Muscle of back (tissue), 13 donors: ENCODE data around the gene TET3. TPM values are rescaled to one million over a fixed set of nuclear protein-coding genes. Genes with fewer than 3 reads are reported as not detected.
"Not testable (repeated sequence)": the region's sequence is repeated elsewhere in the genome, so short reads cannot be mapped to it uniquely, and the experiment has no call there.

Experiments used
- DNase-seq, 3 donors: peaks; one replicate each; pipeline versions ENCODE4 v3.0.0 to v3.0.0-alpha.2; 2013
- long read RNA-seq, 9 donors: transcript quantifications; one replicate each; lab custom pipeline, GENCODE V29; 2026
- polyA plus RNA-seq, 10 donors: library from polyadenylated mRNA; unstranded; fragments of 120-200 nt; gene quantifications; one replicate each; pipeline ENCODE4 v1.2.1, GENCODE V29; 2013; ENCODE audit not compliant: insufficient read length in 10 of 10

Gene TET3
- 10 to 100 TPM in 2 of 10 donors, 1 to 10 TPM in 8; 6.6 to 12.9 (median 8.7) TPM for polyA plus RNA-seq
- long read RNA-seq, donor 1: 0 reads
- long read RNA-seq, donor 2: 0 reads
- long read RNA-seq, donor 3: 0 reads
- long read RNA-seq, donor 4: 0 reads
- long read RNA-seq, donor 5: 0 reads
- long read RNA-seq, donor 6: 0 reads
- long read RNA-seq, donor 7: 0 reads
- long read RNA-seq, donor 8: 0 reads
- long read RNA-seq, donor 9: 0 reads

DNA sequence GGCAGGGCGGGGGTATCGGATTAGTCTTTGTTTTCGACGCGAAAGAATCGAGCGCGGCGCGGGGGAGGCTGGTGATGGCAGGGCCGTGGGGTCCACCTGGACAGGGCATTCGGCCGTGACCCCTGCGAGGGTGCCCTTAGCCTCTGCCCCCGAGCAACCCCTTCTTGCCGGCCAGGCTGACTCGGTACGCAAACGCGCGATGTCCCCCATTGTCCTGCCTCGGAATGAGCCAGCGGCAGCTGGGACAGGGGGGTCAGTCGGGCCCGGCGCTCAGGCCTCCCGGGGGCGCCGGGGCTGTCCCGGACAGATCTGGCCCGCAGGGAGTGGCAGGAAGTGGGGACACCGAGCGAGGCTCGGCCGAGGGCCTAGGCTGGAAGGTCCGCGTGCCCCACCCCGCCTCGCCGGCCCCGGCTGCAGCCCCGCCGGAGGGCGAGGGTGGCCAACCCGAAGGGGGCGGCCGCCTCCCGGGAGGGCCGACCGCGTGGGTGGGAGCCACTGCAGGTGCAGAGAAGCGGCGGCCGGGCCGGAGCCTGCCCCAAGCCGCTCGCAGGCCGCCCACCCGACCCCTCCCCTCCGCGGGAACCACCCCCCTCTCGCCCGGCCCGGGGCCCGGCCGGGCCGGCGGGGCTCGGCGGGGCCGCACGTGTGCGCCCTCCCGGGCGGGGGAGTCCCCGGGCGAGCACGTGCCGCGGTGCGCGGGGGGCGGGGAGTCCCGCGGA lies at the start of gene TET3:
TSS of gene TET3 (plus strand) at position 708 of the 719 bp plus-strand sequence. CDS start 1,494 bp downstream, outside the sequence.
- DNase-seq: peak in 1 of 3 donors; percentile 60

DNA sequence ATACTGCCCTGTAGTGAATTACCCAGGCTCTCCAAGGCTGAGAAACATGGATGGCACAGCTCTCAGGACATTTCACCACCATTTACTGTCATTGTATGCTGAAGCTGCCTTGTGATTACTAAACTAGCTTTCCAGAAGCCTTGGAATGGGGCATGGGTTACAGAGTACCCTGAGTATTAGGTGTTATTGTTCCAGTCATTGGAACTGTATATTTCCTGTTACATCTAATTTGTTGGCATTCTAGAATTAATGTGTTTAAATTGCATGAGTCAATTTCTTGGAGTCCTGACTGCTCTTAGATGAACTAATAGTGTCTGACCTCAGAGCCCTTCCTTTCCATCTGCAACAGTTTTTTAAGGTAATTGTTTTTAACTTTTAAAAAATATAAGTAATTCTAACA lies 49.1 kb upstream of the TET3 start:
- no peak for DNase-seq

DNA sequence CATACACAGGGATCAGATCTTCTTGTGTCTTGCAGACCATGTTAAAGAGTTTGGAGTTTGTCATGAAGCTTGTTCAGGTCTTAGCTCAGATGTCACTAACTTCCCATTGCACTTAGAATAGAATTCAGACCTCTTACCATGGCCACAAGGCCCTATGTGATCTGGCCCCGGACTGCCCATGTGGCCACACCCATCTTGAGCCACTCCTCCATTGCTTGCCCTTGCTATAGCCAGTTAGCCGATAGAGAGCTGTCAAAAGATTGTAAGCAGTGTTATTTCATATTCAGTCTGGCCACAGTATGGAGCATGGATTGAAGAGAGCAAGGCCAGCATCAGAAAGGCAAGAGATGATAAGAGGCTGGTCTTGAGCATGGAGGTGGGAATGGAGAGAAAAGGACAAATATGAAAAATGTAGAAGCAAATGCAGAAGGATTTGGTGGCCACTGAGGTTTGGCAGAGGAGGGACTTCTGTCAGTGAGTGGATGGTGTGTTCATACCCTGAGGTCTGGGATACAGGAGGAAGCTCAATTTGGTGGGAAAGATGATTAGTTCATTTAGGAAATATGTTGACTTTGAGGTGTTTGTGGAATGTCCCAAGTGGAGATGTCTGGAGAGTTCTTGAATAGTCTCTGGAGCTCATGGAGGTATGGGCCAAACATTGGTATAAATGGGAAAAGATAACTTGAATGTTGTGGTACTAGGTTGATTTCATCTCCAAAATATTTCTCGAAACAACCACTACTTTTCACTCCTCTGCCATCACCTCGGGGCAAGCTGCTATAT lies 47.4 kb upstream of the TET3 start:
- DNase-seq: no peak

GRCh38 chr2:73937899-73938298 lies 46.8 kb upstream of the TET3 start:
- no peak for DNase-seq

DNA sequence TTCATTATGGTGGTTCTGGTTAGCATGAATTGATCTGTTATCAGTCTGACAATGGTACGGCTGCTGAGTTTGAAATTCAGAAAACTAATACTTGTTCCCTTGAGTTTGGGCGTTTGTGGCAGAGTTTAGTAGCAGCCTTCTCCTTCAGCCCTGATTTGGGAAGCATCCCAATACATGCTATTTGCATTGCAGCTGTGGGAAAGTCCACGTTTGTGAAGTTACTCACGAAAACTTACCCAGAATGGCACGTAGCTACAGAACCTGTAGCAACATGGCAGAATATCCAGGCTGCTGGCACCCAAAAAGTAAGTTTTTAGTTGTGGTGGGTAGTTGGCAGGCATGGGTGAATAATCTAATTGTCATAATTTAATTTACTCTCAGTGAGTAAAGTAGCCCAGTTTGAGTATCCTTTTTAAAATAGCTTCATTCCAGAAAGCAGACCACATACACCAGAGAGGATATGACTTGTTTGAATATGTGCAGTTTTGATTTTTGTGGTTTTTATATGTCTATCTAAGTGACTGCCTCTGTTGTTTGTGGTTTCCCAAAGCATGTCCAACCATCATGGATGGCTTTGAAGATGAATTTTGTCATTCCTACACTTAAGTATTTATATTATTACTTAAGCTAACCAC lies 45.9 kb upstream of the TET3 start:
- DNase-seq: peak in 1 of 3 donors; percentile 51

- no peak for DNase-seq
Observed at GRCh38 chr2:73939419-73939818, 45.3 kb upstream of the TET3 start.

DNA sequence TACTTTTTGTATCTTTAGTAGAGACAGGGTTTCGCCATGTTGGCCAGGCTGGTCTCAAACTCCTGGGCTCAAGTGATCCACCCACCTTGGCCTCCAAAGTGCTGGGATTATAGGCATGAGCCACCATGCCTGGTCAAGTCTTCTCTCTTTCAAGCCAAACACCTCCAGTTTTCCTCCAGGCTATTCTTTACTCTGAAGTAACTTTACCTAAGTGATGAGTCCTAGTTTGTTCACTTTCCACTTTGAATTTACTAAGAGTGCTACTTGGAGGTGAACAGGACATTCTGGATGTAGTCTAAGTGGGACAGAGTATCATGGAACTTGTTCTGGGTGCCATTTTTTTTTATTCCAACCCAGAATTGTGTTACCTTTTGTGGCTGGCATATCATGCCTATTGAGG lies 44.6 kb upstream of the TET3 start:
- not testable (repeated sequence) for DNase-seq

DNA sequence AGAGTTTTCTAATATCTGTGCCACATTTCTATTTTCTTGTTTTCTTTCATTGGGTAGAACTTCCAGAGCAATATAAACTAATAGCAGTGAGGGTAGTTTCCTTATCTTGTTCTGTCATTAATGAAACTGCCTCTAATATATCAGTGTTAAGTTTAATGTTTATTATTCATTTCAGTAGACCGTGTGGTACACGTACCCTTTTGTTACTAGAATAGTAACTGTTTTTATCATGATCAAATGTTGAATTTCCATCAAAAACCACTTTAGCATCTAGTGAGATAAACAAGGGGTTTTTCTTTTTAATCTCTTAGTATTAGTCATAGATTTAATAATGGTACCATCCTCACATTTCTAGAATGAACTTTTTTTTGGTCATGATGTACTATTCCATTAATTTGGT lies 42.0 kb upstream of the TET3 start:
- no peak for DNase-seq

DNA sequence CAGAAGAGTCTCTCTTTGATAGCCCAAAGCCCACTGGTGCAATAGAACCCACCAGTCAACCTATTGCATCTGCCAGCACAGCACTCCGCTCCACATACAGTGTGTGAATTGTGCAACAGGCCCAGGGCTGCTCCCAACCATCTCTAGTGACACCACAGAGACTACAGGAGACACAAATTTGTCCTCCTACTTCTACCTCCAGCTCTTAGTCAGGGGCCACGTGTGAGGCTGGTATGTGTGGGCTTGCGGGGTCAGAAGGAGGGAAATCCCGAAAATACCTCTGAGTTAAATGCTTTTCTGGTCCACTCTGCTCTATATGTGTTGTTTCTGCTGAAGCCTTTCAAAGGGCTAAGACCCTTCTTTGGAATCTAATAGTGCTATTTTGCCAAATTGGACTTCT lies 40.0 kb upstream of the TET3 start:
- DNase-seq: no peak

GRCh38 chr2:73946215-73946614 lies 38.5 kb upstream of the TET3 start:
- no peak for DNase-seq

- DNase-seq: no peak
Observed at GRCh38 chr2:73946666-73947065, 38.0 kb upstream of the TET3 start.

GRCh38 chr2:73947412-73948018 lies 37.2 kb upstream of the TET3 start:
- DNase-seq: no peak

DNA sequence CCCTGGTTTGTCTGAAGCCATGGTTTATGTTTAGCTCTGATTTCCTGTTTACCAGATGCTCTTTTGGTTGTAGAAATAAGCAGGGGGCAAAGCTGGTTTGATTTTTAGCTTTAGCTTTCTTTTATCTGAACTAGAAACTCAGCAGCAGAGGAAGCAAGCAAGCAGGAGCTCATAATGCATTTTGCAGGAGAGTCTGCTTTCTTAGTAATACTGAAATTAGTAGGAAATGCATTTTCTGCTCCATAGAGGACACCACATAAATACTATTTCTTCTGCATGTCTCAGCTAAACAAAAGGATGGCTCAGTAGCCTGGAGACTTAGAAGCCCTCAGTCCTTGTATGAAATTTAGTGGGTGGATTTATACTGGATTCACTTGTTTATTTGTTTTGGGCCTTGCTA lies 34.9 kb upstream of the TET3 start:
- DNase-seq: no peak

- peak; percentile 6 to 23 (median 7) for DNase-seq
Observed at GRCh38 chr2:73952499-73953446, 31.9 kb upstream of the TET3 start.

GRCh38 chr2:73956218-73956865 lies 28.4 kb upstream of the TET3 start:
- DNase-seq: no peak

- no peak for DNase-seq
Observed at GRCh38 chr2:73961274-73961673, 23.4 kb upstream of the TET3 start.

DNA sequence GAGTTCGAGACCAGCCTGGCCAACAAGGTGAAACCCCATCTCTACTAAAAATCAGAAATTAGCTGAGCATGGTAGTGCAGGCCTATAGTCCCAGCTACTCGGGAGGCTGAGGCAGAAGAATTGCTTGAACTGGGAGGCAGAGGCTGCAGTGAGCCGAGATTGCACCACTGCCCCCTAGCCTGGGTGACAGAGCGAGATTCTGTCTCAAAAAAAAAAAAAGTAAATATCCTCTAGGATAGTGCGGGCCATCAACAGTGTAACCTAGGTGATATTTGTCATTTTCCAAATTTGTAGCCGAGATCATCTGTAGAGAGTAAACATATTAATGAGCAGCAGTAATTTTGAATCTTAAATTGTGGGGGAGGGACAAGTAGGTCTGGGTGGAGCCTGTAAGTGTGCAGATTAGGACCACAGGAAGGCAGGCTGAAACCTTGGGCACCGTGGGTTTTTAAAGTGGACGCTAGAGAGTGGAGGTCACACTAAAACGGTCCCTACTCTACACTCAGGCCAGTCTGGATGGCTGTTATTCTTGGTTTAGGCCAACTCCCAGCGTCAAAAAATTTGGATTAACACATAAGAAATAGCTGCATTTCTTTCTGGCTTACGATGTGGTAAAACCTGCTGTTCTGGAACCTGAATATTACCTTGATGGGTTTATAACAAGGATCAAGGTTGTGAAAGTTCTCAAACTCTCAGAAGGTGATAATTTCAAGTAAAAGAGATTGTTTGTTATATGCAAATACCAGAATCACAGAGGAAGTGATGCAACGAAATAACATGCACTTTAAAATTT lies 22.7 kb upstream of the TET3 start:
- no peak for DNase-seq

DNA sequence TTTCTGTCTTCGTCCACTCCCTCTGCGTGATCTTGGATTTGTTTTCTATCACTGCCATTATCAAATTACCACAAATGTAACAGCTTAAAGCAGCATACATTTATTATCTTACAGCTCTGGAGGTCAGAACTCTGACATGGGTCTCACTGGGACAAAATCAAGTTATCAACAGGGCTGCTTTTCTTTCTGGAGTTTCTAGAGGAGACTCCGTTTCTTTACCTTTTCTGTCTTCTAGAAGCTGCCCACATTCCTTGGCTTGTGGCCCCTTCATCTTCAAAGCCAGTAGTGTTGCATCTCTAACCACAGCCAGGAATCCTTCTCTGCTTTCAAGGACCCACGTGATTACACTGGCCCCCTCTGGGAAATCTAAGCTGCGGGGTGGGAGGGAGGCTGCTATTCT lies 21.9 kb upstream of the TET3 start:
- DNase-seq: no peak

DNA sequence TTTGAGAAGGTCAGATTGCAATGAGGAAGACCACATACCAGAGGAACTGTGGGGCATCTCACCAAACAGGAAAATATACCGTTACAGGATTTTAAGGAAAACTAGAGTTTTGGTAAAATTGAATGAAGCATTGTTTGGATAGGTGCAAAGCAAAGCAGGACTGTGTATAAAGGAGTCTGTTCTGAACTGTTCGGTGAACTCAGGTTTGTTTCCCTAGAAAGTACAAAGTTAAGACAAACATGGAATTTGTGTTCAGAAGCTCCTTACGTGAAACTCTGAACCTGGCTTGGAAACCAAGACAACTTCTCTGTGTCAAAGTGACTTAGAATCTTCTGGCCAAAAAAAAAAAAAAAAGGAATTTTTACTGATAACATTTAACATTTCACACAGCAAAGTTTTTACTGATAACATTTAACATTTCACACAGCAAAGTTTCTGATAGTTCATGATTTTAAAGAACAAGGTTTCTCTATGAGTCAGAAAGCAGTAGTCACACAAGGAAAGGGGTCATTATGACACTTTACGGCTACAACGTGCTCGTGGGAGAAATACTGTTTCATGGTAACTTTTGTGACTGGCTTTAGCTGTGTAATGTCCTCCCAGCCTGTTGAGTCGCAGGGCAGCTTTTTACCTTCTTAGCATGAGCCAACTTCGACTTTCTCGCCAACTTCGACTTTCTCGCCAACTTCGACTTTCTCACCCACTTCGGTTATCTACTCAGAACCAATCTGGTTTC lies 21.2 kb upstream of the TET3 start:
- DNase-seq: no peak
